HepG2 (cell line): ENCODE results near the gene TMEM74B. TPM values are rescaled to one million over a fixed set of nuclear protein-coding genes. Genes with fewer than 3 reads are reported as not detected.

Source experiments
- ASH2L ChIP-seq: fragments of 300-600, 200-600 bp; sonication (generic); IDR thresholded peaks from 2 replicates; pipeline ENCODE4 v1.7.0; 2017; ENCODE audit warnings: low read depth, mild to moderate bottlenecking, moderate library complexity, mixed read lengths, low read length; ENCODE audit not compliant: insufficient read length
- CSRNP2 ChIP-seq: sonication (generic); formaldehyde crosslinking; conservative IDR thresholded peaks from 2 replicates; pipeline ENCODE4 v1.8.0; 2022; ENCODE audit warnings: low read depth, missing genetic modification reagents
- ELK4 ChIP-seq: sonication (generic); formaldehyde crosslinking; IDR thresholded peaks from 2 replicates; pipeline ENCODE4 v1.9.0; 2021; ENCODE audit warnings: missing genetic modification reagents, borderline replicate concordance
- FOXK1 ChIP-seq: sonication (generic); formaldehyde crosslinking; IDR thresholded peaks from 2 replicates; pipeline ENCODE4 v1.4.0; 2020; ENCODE audit warnings: low read depth, missing genetic modification reagents, borderline replicate concordance
- NFYB ChIP-seq: sonication (generic); formaldehyde crosslinking; IDR thresholded peaks from 2 replicates; pipeline ENCODE4 v1.4.0; 2020; ENCODE audit warnings: missing genetic modification reagents
- PAXIP1 ChIP-seq: sonication (generic); formaldehyde crosslinking; conservative IDR thresholded peaks from 2 replicates; pipeline ENCODE4 v1.4.0; 2020; ENCODE audit warnings: mild to moderate bottlenecking, missing genetic modification reagents, moderate library complexity
- PRDM15 ChIP-seq: sonication (generic); formaldehyde crosslinking; IDR thresholded peaks from 2 replicates; pipeline ENCODE4 v1.4.0; 2020; ENCODE audit warnings: missing genetic modification reagents
- THRA ChIP-seq: sonication (generic); formaldehyde crosslinking; IDR thresholded peaks from 2 replicates; pipeline ENCODE4 v1.4.0; 2020; ENCODE audit warnings: missing genetic modification reagents, borderline replicate concordance
- TSC22D2 ChIP-seq: sonication (generic); formaldehyde crosslinking; IDR thresholded peaks from 2 replicates; pipeline ENCODE4 v1.5.1; 2020; ENCODE audit warnings: missing genetic modification reagents, mild to moderate bottlenecking, borderline replicate concordance
- ZFP36L2 ChIP-seq: sonication (generic); formaldehyde crosslinking; IDR thresholded peaks from 2 replicates; pipeline ENCODE4 v1.4.0; 2020; ENCODE audit warnings: missing genetic modification reagents
- ZNF329 ChIP-seq: sonication (generic); formaldehyde crosslinking; IDR thresholded peaks from 2 replicates; pipeline ENCODE4 v1.9.0; 2021; ENCODE audit warnings: low read depth, mild to moderate bottlenecking, missing genetic modification reagents
- ZNF414 ChIP-seq: sonication (generic); formaldehyde crosslinking; IDR thresholded peaks from 2 replicates; pipeline ENCODE4 v1.5.0; 2020; ENCODE audit warnings: missing genetic modification reagents
- ZNF543 ChIP-seq: sonication (generic); formaldehyde crosslinking; IDR thresholded peaks from 2 replicates; pipeline ENCODE4 v1.4.0; 2020; ENCODE audit warnings: mild to moderate bottlenecking, missing genetic modification reagents
- ZNF562 ChIP-seq: sonication (generic); formaldehyde crosslinking; IDR thresholded peaks from 2 replicates; pipeline ENCODE4 v1.8.0; 2022; ENCODE audit warnings: missing genetic modification reagents, borderline replicate concordance
- ZNF572 ChIP-seq: sonication (generic); formaldehyde crosslinking; IDR thresholded peaks from 2 replicates; pipeline ENCODE4 v1.5.1; 2020; ENCODE audit warnings: mild to moderate bottlenecking, missing genetic modification reagents
- ZNF775 ChIP-seq: sonication (generic); formaldehyde crosslinking; IDR thresholded peaks from 2 replicates; pipeline ENCODE4 v1.4.0; 2020; ENCODE audit warnings: missing genetic modification reagents, mild to moderate bottlenecking, moderate library complexity, borderline replicate concordance
- polyA plus RNA-seq, 8 experiments: library from polyadenylated mRNA; depleted of rRNA in 3 of 8; stranded (reverse) in 7 of 8; unstranded in 1 of 8; fragments of >200 nt; fragmentation: Illumina TruSeq in 4 of 8; extraction: Trizol in 4 of 8; gene quantifications; 2 replicates each; pipeline versions ENCODE4 v1.2.1 to v1.2.3, GENCODE V29; 2011 to 2016; ENCODE audit warnings: low read depth in 4 of 8, missing spikeins in 1 of 8, mixed read lengths in 1 of 8; ENCODE audit not compliant: insufficient read depth in 1 of 8
- total RNA-seq, 5 experiments: library from RNA; depleted of rRNA; stranded (reverse); fragments of >200 nt; fragmentation: Illumina TruSeq; extraction: Trizol; gene quantifications; 2 replicates each; pipeline ENCODE4 v1.2.3, GENCODE V29; 2016; ENCODE audit warnings: low read depth in 1 of 5

Gene TMEM74B
- total and polyA plus RNA-seq, 2 of the 13 experiments (the other 11 are each of a cell fraction or from before 2014, with no cell fraction given): 4.7 to 18.4 TPM

- TF ChIP-seq ZNF329 (no peak), ZNF775 (no peak), THRA (0 out of 2 replicates have a peak, but pooled peaks have one; percentile 50), NFYB (CRISPR knock-in tag) (no peak), PRDM15 (CRISPR knock-in tag) (no peak), ASH2L (peak; percentile 98), ELK4 (no peak), PAXIP1 (peak; percentile 81), CSRNP2 (CRISPR knock-in tag) (no peak), TSC22D2 (CRISPR knock-in tag) (0 out of 2 replicates have a peak, but pooled peaks have one; percentile 24), FOXK1 (peak; percentile 67; the same call in 1 of the 2 replicates), ZNF562 (no peak), ZFP36L2 (CRISPR knock-in tag) (no peak), ZNF414 (CRISPR knock-in tag) (no peak), ZNF543 (CRISPR knock-in tag) (no peak), ZNF572 (CRISPR knock-in tag) (no peak)
Observed at GRCh38 chr20:1187605-1188171, 2.9 kb upstream of the TMEM74B start (continued).
